GM23338 (cell line): ENCODE measurements around the gene ZNF189. TPM values are rescaled to one million over a fixed set of nuclear protein-coding genes. Genes with fewer than 3 reads are reported as not detected.

Source experiments
- ATAC-seq: fragments of 200-7000 bp; cut with Tn5 transposase; 3 replicates; pipeline ENCODE4 v1.9.1; 2020
- DNase-seq: peaks from one replicate; pipeline ENCODE4 v3.0.0-alpha.2; 2015; ENCODE audit warnings: low spot score
- H2AFZ ChIP-seq: fragments of 200-600 bp; sonication (generic); 2 replicates; pipeline ENCODE4 v1.8.0; 2016; ENCODE audit warnings: antibody characterized with exemption, mild to moderate bottlenecking, moderate library complexity
- H3F3A ChIP-seq: fragments of 200-600 bp; sonication (generic); replicated peaks from 2 replicates; pipeline ENCODE4 v1.8.0; 2017; ENCODE audit warnings: antibody characterized with exemption, mixed run types, low read depth
- H3K27ac ChIP-seq: fragments of 200-600 bp; sonication (generic); 2 replicates; pipeline ENCODE4 v1.6.1; 2016; ENCODE audit warnings: low read depth
- H3K27me3 ChIP-seq: fragments of 200-600 bp; sonication (generic); 2 replicates; pipeline ENCODE4 v1.8.0; 2016; ENCODE audit warnings: mild to moderate bottlenecking, mixed run types, moderate library complexity; ENCODE audit not compliant: insufficient read depth
- H3K36me3 ChIP-seq: fragments of 200-600 bp; sonication (generic); 2 replicates; pipeline ENCODE4 v1.8.0; 2016; ENCODE audit warnings: mild to moderate bottlenecking; ENCODE audit not compliant: insufficient read depth
- H3K4me1 ChIP-seq: fragments of 200-600 bp; sonication (generic); 2 replicates; pipeline ENCODE4 v1.8.0; 2016; ENCODE audit warnings: mild to moderate bottlenecking, moderate library complexity; ENCODE audit not compliant: insufficient read depth
- H3K4me2 ChIP-seq: fragments of 200-600 bp; sonication (generic); 2 replicates; pipeline ENCODE4 v1.7.1; 2017; ENCODE audit warnings: mixed run types
- H3K4me3 ChIP-seq: fragments of 200-600 bp; sonication (generic); 2 replicates; pipeline ENCODE4 v1.6.1; 2016; ENCODE audit warnings: mixed run types
- H3K79me2 ChIP-seq: fragments of 200-600 bp; sonication (generic); replicated peaks from 2 replicates; pipeline ENCODE4 v1.8.0; 2017; ENCODE audit warnings: mild to moderate bottlenecking; ENCODE audit not compliant: insufficient read depth
- H3K9me2 ChIP-seq: fragments of 200-600 bp; sonication (generic); 2 replicates; pipeline ENCODE4 v1.8.0; 2017; ENCODE audit not compliant: insufficient read depth
- H4K20me1 ChIP-seq: fragments of 200-600 bp; sonication (generic); replicated peaks from 2 replicates; pipeline ENCODE4 v1.8.0; 2017; ENCODE audit warnings: mild to moderate bottlenecking; ENCODE audit not compliant: insufficient read depth
- H3K27ac Mint-ChIP-seq: 2 replicates; pipeline ENCODE4 v1.8.0; 2020; ENCODE audit warnings: inconsistent platforms, mild to moderate bottlenecking, moderate library complexity, mixed read lengths
- H3K27me3 Mint-ChIP-seq: 3 replicates; pipeline ENCODE4 v1.8.0; 2022; ENCODE audit warnings: low read depth, mild to moderate bottlenecking, moderate library complexity, mixed read lengths, inconsistent platforms; ENCODE audit not compliant: insufficient read depth, poor library complexity
- H3K36me3 Mint-ChIP-seq: 3 replicates; pipeline ENCODE4 v1.8.0; 2021; ENCODE audit warnings: low read depth, mild to moderate bottlenecking, inconsistent platforms, moderate library complexity, mixed read lengths
- H3K4me1 Mint-ChIP-seq: 3 replicates; pipeline ENCODE4 v1.8.0; 2020; ENCODE audit warnings: mild to moderate bottlenecking, inconsistent platforms, mixed read lengths
- H3K4me3 Mint-ChIP-seq: 3 replicates; pipeline ENCODE4 v1.8.0; 2021; ENCODE audit warnings: moderate library complexity, mild to moderate bottlenecking, inconsistent platforms, mixed read lengths
- H3K9me3 Mint-ChIP-seq: 3 replicates; pipeline ENCODE4 v1.8.0; 2020; ENCODE audit warnings: moderate library complexity, mild to moderate bottlenecking, inconsistent platforms, mixed read lengths
- CREB1 ChIP-seq: fragments of 250-450 bp; sonication (Bioruptor Pico); IDR thresholded peaks from 2 replicates; pipeline ENCODE4 v1.5.0; 2020; ENCODE audit warnings: low read depth, mild to moderate bottlenecking, moderate library complexity
- ETS1 ChIP-seq: IDR thresholded peaks from 2 replicates; pipeline ENCODE4 v1.6.1; 2016; ENCODE audit warnings: antibody characterized with exemption
- EZH2 ChIP-seq: fragments of 200-600 bp; sonication (generic); IDR thresholded peaks from one replicate; pipeline ENCODE4 v1.8.0; 2017; ENCODE audit warnings: antibody characterized with exemption, mild to moderate bottlenecking, low read depth; ENCODE audit not compliant: unreplicated experiment
- EZH2phosphoT487 ChIP-seq: fragments of 200-600 bp; sonication (generic); IDR thresholded peaks from one replicate; pipeline ENCODE4 v1.8.1; 2018; ENCODE audit warnings: antibody characterized with exemption; ENCODE audit not compliant: unreplicated experiment
- JUNB ChIP-seq: IDR thresholded peaks from one replicate; pipeline ENCODE4 v1.6.1; 2016; ENCODE audit warnings: antibody characterized with exemption; ENCODE audit not compliant: unreplicated experiment
- NANOG ChIP-seq: IDR thresholded peaks from 2 replicates; pipeline ENCODE4 v1.6.1; 2016; ENCODE audit warnings: antibody characterized with exemption, borderline replicate concordance
- POLR2AphosphoS5 ChIP-seq: IDR thresholded peaks from 2 replicates; pipeline ENCODE4 v1.6.1; 2016; ENCODE audit warnings: antibody characterized with exemption, low read depth
- REST ChIP-seq: IDR thresholded peaks from one replicate; pipeline ENCODE4 v1.6.1; 2018; ENCODE audit warnings: antibody characterized with exemption; ENCODE audit not compliant: unreplicated experiment
- STAT1 ChIP-seq: IDR thresholded peaks from one replicate; pipeline ENCODE4 v1.6.1; 2016; ENCODE audit warnings: antibody characterized with exemption; ENCODE audit not compliant: unreplicated experiment
- ZNF114 ChIP-seq: fragments of 250-450 bp; sonication (Bioruptor Pico); IDR thresholded peaks from 2 replicates; pipeline ENCODE4 v1.5.0; 2020; ENCODE audit warnings: mild to moderate bottlenecking, moderate library complexity
- ZNF331 ChIP-seq: fragments of 250-450 bp; sonication (Bioruptor Pico); IDR thresholded peaks from 2 replicates; pipeline ENCODE4 v1.5.0; 2020; ENCODE audit warnings: low read depth, mild to moderate bottlenecking, moderate library complexity
- polyA plus RNA-seq: library from polyadenylated mRNA; unstranded; fragments of >200 nt; fragmentation: Nextera tagmentation; extraction: Ambion mirVana; gene quantifications from 2 replicates; pipeline ENCODE4 v1.2.1, GENCODE V29; 2016
- total RNA-seq: library from RNA; depleted of rRNA; stranded (reverse); fragments of >200 nt; shearing (Covaris generic); gene quantifications from 2 replicates; pipeline ENCODE4 v1.2.3, GENCODE V29; 2014
- TF ChIP-seq, protein P1 (sequence below): fragments of 250-450 bp; sonication (Bioruptor Pico); IDR thresholded peaks from 2 replicates; pipeline ENCODE4 v1.5.0; 2020; ENCODE audit warnings: mild to moderate bottlenecking, moderate library complexity
- TF ChIP-seq, protein P2 (sequence below), 2 experiments: fragments of 200-600 bp in 1 of 2; sonication (generic) in 1 of 2; conservative IDR thresholded peaks; 2 replicates each; pipeline versions ENCODE4 v1.5.1 to v1.6.1; 2016 to 2017; ENCODE audit warnings: antibody characterized with exemption in 2 of 2, low read depth in 2 of 2, mild to moderate bottlenecking in 2 of 2, moderate library complexity in 1 of 2

The ZNF189 gene
- total and polyA plus RNA-seq, 2 experiments from 2014 or later: 5.8 to 10.6 TPM

- Mint-ChIP-seq H3K27ac (no peak overlapping the region; the same call in 1 of the 2 replicates), H3K27me3 (peaks cover 5% of the 10 kb centered on the region)
- ATAC-seq: no peak
Measured at GRCh38 chr9:101383361-101383760, 15.3 kb upstream of the ZNF189 start.

More at GRCh38 chr9:101383361-101383760, 15.3 kb upstream of the ZNF189 start:
- no peaks in the 10 kb centered on the region for H3K9me2 ChIP-seq
- peaks cover 37% of the 10 kb centered on the region for H3K36me3 Mint-ChIP-seq
- DNase-seq: no peak
- H3K27ac ChIP-seq: no peak overlapping the region
- peaks cover 18% of the 10 kb centered on the region; the same call in 2 of the 3 replicates for H3K4me1 Mint-ChIP-seq
- no peaks in the 10 kb centered on the region for H3K27me3 ChIP-seq
- H3K4me1 ChIP-seq: peaks cover 9% of the 10 kb centered on the region; the same call in 1 of the 2 replicates
- TF ChIP-seq POLR2AphosphoS5: no peak
- no peak for TF ChIP-seq ETS1
- TF ChIP-seq JUNB: no peak
- TF ChIP-seq EZH2: no peak
- TF ChIP-seq, protein P1, sequence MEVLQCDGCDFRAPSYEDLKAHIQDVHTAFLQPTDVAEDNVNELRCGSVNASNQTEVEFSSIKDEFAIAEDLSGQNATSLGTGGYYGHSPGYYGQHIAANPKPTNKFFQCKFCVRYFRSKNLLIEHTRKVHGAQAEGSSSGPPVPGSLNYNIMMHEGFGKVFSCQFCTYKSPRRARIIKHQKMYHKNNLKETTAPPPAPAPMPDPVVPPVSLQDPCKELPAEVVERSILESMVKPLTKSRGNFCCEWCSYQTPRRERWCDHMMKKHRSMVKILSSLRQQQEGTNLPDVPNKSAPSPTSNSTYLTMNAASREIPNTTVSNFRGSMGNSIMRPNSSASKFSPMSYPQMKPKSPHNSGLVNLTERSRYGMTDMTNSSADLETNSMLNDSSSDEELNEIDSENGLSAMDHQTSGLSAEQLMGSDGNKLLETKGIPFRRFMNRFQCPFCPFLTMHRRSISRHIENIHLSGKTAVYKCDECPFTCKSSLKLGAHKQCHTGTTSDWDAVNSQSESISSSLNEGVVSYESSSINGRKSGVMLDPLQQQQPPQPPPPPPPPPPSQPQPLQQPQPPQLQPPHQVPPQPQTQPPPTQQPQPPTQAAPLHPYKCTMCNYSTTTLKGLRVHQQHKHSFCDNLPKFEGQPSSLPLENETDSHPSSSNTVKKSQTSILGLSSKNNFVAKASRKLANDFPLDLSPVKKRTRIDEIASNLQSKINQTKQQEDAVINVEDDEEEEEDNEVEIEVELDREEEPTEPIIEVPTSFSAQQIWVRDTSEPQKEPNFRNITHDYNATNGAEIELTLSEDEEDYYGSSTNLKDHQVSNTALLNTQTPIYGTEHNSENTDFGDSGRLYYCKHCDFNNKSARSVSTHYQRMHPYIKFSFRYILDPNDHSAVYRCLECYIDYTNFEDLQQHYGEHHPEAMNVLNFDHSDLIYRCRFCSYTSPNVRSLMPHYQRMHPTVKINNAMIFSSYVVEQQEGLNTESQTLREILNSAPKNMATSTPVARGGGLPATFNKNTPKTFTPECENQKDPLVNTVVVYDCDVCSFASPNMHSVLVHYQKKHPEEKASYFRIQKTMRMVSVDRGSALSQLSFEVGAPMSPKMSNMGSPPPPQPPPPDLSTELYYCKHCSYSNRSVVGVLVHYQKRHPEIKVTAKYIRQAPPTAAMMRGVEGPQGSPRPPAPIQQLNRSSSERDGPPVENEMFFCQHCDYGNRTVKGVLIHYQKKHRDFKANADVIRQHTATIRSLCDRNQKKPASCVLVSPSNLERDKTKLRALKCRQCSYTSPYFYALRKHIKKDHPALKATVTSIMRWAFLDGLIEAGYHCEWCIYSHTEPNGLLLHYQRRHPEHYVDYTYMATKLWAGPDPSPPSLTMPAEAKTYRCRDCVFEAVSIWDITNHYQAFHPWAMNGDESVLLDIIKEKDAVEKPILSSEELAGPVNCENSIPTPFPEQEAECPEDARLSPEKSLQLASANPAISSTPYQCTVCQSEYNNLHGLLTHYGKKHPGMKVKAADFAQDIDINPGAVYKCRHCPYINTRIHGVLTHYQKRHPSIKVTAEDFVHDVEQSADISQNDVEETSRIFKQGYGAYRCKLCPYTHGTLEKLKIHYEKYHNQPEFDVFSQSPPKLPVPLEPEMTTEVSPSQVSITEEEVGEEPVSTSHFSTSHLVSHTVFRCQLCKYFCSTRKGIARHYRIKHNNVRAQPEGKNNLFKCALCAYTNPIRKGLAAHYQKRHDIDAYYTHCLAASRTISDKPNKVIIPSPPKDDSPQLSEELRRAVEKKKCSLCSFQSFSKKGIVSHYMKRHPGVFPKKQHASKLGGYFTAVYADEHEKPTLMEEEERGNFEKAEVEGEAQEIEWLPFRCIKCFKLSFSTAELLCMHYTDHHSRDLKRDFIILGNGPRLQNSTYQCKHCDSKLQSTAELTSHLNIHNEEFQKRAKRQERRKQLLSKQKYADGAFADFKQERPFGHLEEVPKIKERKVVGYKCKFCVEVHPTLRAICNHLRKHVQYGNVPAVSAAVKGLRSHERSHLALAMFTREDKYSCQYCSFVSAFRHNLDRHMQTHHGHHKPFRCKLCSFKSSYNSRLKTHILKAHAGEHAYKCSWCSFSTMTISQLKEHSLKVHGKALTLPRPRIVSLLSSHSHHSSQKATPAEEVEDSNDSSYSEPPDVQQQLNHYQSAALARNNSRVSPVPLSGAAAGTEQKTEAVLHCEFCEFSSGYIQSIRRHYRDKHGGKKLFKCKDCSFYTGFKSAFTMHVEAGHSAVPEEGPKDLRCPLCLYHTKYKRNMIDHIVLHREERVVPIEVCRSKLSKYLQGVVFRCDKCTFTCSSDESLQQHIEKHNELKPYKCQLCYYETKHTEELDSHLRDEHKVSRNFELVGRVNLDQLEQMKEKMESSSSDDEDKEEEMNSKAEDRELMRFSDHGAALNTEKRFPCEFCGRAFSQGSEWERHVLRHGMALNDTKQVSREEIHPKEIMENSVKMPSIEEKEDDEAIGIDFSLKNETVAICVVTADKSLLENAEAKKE (CRISPR knock-in tag): no peak
- no peak for TF ChIP-seq ZNF331 (CRISPR knock-in tag)
- TF ChIP-seq EZH2phosphoT487: no peak
- TF ChIP-seq, protein P2, sequence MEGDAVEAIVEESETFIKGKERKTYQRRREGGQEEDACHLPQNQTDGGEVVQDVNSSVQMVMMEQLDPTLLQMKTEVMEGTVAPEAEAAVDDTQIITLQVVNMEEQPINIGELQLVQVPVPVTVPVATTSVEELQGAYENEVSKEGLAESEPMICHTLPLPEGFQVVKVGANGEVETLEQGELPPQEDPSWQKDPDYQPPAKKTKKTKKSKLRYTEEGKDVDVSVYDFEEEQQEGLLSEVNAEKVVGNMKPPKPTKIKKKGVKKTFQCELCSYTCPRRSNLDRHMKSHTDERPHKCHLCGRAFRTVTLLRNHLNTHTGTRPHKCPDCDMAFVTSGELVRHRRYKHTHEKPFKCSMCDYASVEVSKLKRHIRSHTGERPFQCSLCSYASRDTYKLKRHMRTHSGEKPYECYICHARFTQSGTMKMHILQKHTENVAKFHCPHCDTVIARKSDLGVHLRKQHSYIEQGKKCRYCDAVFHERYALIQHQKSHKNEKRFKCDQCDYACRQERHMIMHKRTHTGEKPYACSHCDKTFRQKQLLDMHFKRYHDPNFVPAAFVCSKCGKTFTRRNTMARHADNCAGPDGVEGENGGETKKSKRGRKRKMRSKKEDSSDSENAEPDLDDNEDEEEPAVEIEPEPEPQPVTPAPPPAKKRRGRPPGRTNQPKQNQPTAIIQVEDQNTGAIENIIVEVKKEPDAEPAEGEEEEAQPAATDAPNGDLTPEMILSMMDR (conservative IDR thresholded peaks at IDR 0.05; ENCODE audit: low read depth in 2 of 2): no peak
- TF ChIP-seq CREB1 (CRISPR knock-in tag): no peak
- no peak for TF ChIP-seq NANOG
- no peak for TF ChIP-seq REST
- TF ChIP-seq ZNF114 (CRISPR knock-in tag): no peak
- TF ChIP-seq STAT1: no peak
- H3K4me3 ChIP-seq: no peak overlapping the region
- H3K4me3 Mint-ChIP-seq: no peak overlapping the region
- H3F3A ChIP-seq: no peaks in the 10 kb centered on the region
- H3K4me2 ChIP-seq: peak overlapping the region; percentile 22; the same call in 1 of the 2 replicates
- no peak overlapping the region for H2AFZ ChIP-seq
- 0 out of 2 replicates have a peak, but pooled peaks cover 4% of the 10 kb centered on the region for H3K79me2 ChIP-seq
- H3K9me3 Mint-ChIP-seq: peaks cover 26% of the 10 kb centered on the region
- peaks cover 11% of the 10 kb centered on the region; the same call in 1 of the 2 replicates for H3K36me3 ChIP-seq
- H4K20me1 ChIP-seq: no peaks in the 10 kb centered on the region
